GM12878 (cell line): ENCODE measurements around the gene ARHGAP6. TPM values are rescaled to one million over a fixed set of nuclear protein-coding genes. Genes with fewer than 3 reads are reported as not detected.

Experiments used
- ATAC-seq: fragments of 200-7000 bp; cut with Tn5 transposase; 3 replicates; pipeline ENCODE4 v1.9.1; 2020; ENCODE audit warnings: mild to moderate bottlenecking, moderate library complexity
- BruUV-seq: library from RNA; stranded (reverse); fragments of 400-500 nt; replicated peaks from 2 replicates; lab custom pipeline; 2021; lab: Mats Ljungman, UMichigan
- CTCF ChIA-PET: fragments of 300-600 bp; sonication (Branson Sonifier 250); formaldehyde crosslinking; extraction: SDS; loops from one replicate; lab custom pipeline; 2021; ENCODE audit warnings: inconsistent platforms; lab: Yijun Ruan, JAX
- POLR2A ChIA-PET: fragments of 350-600 bp; formaldehyde crosslinking; extraction: SDS; loops from one replicate; lab custom pipeline; 2021; ENCODE audit warnings: inconsistent platforms; lab: Charles Lee
- RAD21 ChIA-PET: fragments of 300-600 bp; sonication (Branson Sonifier 250); formaldehyde crosslinking; loops from one replicate; lab custom pipeline; 2023; ENCODE audit warnings: antibody characterized with exemption; ENCODE audit not compliant: unreplicated experiment; lab: Charles Lee
- SMC1A ChIA-PET: fragments of 300-600 bp; sonication (Branson Sonifier 250); formaldehyde crosslinking; loops from one replicate; lab custom pipeline; 2023; ENCODE audit not compliant: unreplicated experiment, uncharacterized antibody; lab: Charles Lee
- DNase-seq: peaks from one replicate; pipeline ENCODE4 v3.0.0-alpha.2; 2011; ENCODE audit warnings: low read depth, low spot score
- FAIRE-seq: peaks from 3 replicates; lab custom pipeline; 2011; peaks lifted over from hg19 to GRCh38; lab: Jason Lieb, UNC
- H2AFZ ChIP-seq: 2 replicates; pipeline ENCODE4 v1.6.0; 2011; ENCODE audit warnings: low read depth, low read length, control low read depth; ENCODE audit not compliant: control insufficient read depth
- H3K27ac ChIP-seq: 2 replicates; pipeline ENCODE4 v1.5.1; 2011; ENCODE audit warnings: control low read depth; ENCODE audit not compliant: control insufficient read depth, insufficient read depth
- H3K27me3 ChIP-seq, 2 experiments: replicated peaks in 1 of 2; 2 replicates each; pipeline versions ENCODE4 v1.6.0 to v1.6.1; 2011; ENCODE audit warnings: low read length in 1 of 2; ENCODE audit not compliant: control insufficient read depth in 2 of 2, insufficient read depth in 2 of 2
- H3K36me3 ChIP-seq, 2 experiments: 2 replicates each; pipeline ENCODE4 v1.5.1; 2011; ENCODE audit warnings: low read length in 1 of 2; ENCODE audit not compliant: control insufficient read depth in 2 of 2, insufficient read depth in 2 of 2
- H3K4me1 ChIP-seq: 2 replicates; pipeline ENCODE4 v1.6.1; 2011; ENCODE audit warnings: mild to moderate bottlenecking, low read length, moderate library complexity, mixed read lengths; ENCODE audit not compliant: control insufficient read depth, insufficient read depth
- H3K4me2 ChIP-seq: 2 replicates; pipeline ENCODE4 v1.6.0; 2011; ENCODE audit warnings: control low read depth; ENCODE audit not compliant: control insufficient read depth, insufficient read depth
- H3K4me3 ChIP-seq: fragments of 200-600 bp; sonication (generic); 2 replicates; pipeline ENCODE4 v1.5.1; 2016
- H3K79me2 ChIP-seq: 2 replicates; pipeline ENCODE4 v1.6.0; 2011; ENCODE audit warnings: low read length; ENCODE audit not compliant: control insufficient read depth, insufficient read depth
- H3K9ac ChIP-seq: 2 replicates; pipeline ENCODE4 v1.8.0; 2011; ENCODE audit warnings: low read length, control low read depth, mixed read lengths; ENCODE audit not compliant: control insufficient read depth, insufficient read depth
- H3K9me3 ChIP-seq: replicated peaks from 3 replicates; pipeline ENCODE4 v1.5.1; 2011; ENCODE audit warnings: mild to moderate bottlenecking, low read length; ENCODE audit not compliant: control insufficient read depth, insufficient read depth
- H4K20me1 ChIP-seq: 2 replicates; pipeline ENCODE4 v1.6.0; 2011; ENCODE audit not compliant: control insufficient read depth, insufficient read depth
- ATF3 ChIP-seq: IDR thresholded peaks from 2 replicates; pipeline ENCODE4 v1.6.1; 2011; ENCODE audit warnings: low read depth, mild to moderate bottlenecking, low read length, moderate library complexity, borderline replicate concordance; ENCODE audit errors: extremely low read depth
- CHD1 ChIP-seq: IDR thresholded peaks from 2 replicates; pipeline ENCODE4 v1.6.1; 2012; ENCODE audit warnings: low read depth, low read length, improper control_type of control experiment
- CREM ChIP-seq: IDR thresholded peaks from 2 replicates; pipeline ENCODE4 v1.6.1; 2014; ENCODE audit warnings: antibody characterized with exemption, low read depth
- GABPA ChIP-seq: IDR thresholded peaks from 2 replicates; pipeline ENCODE4 v1.6.1; 2014; ENCODE audit warnings: antibody characterized with exemption, low read depth, mild to moderate bottlenecking, inconsistent platforms
- KDM1A ChIP-seq: fragments of 200-600 bp; sonication (generic); IDR thresholded peaks from 2 replicates; pipeline ENCODE4 v1.6.1; 2016; ENCODE audit warnings: borderline replicate concordance
- RELB ChIP-seq: fragments of 450-650 bp; IDR thresholded peaks from 2 replicates; pipeline ENCODE4 v1.6.1; 2017; ENCODE audit warnings: low read depth, mild to moderate bottlenecking, moderate library complexity
- SUZ12 ChIP-seq: fragments of 200-600 bp; sonication (generic); IDR thresholded peaks from one replicate; pipeline ENCODE4 v1.6.1; 2018; ENCODE audit warnings: antibody characterized with exemption, mild to moderate bottlenecking; ENCODE audit not compliant: unreplicated experiment
- TCF7 ChIP-seq: IDR thresholded peaks from 2 replicates; pipeline ENCODE4 v1.6.1; 2014; ENCODE audit warnings: antibody characterized with exemption, borderline replicate concordance
- ZNF274 ChIP-seq: IDR thresholded peaks from one replicate; pipeline ENCODE4 v1.8.0; 2011; ENCODE audit not compliant: insufficient read length, insufficient read depth
- WGBS: methylation state at CpG from one replicate; pipeline ENCODE4 v1.1.6; 2016; ENCODE audit warnings: low lambda C conversion rate; ENCODE audit not compliant: insufficient replicate concordance, insufficient coverage; ENCODE audit errors: missing lambda C conversion rate; 5-methylcytosine and 5-hydroxymethylcytosine counted together
- in situ Hi-C: fragments of 300-500 bp; cut with MboI; formaldehyde crosslinking; loops from 9 replicates; pipeline ENCODE4 v1.14.3; 2018; ENCODE audit warnings: mixed read lengths
- intact Hi-C: fragments of 100-400 bp; cut with micrococcal nuclease; formaldehyde crosslinking; loops from one replicate; pipeline ENCODE4 v1.14.2; 2022; ENCODE audit not compliant: unreplicated experiment
- polyA plus RNA-seq, 11 experiments: library from polyadenylated mRNA; depleted of rRNA in 4 of 11; unstranded in 6 of 11; stranded (reverse) in 5 of 11; fragments of >200 nt; fragmentation: Nextera tagmentation in 4 of 11; fragmentation: Illumina TruSeq in 1 of 11; extraction: Ambion mirVana in 4 of 11; extraction: Trizol in 1 of 11; gene quantifications; 1 replicate in 1 of 11; 2 replicates in 10 of 11; pipeline versions ENCODE4 v1.2.1 to v1.2.3, GENCODE V29; 2011 to 2016; ENCODE audit warnings: inconsistent platforms in 2 of 11, missing spikeins in 2 of 11, low read depth in 1 of 11
- total RNA-seq, 4 experiments: library from RNA; depleted of rRNA in 3 of 4; stranded (reverse); fragments of >200 nt in 3 of 4; fragmentation: Illumina TruSeq in 1 of 4; extraction: Trizol in 1 of 4; gene quantifications; 2 replicates each; pipeline versions ENCODE4 v1.2.1 to v1.2.3, GENCODE V29; 2013 to 2021
- TF ChIP-seq, protein P1 (sequence below), 3 experiments: IDR thresholded peaks in 2 of 3; conservative IDR thresholded peaks in 1 of 3; 2 replicates each; pipeline ENCODE4 v1.5.1; 2011; ENCODE audit warnings: low read depth in 3 of 3, low read length in 3 of 3, mild to moderate bottlenecking in 3 of 3, control low read depth in 2 of 3, moderate library complexity in 2 of 3, inconsistent platforms in 1 of 3, mixed read lengths in 1 of 3; ENCODE audit not compliant: control insufficient read depth in 2 of 3, insufficient read depth in 1 of 3; ENCODE audit errors: extremely low read depth in 1 of 3

The ARHGAP6 gene
- total and polyA plus RNA-seq, 10 of the 15 experiments (the other 5 are each of a cell fraction or from before 2014, with no cell fraction given) = 0.20 to 1.8 (median 0.76) TPM

DNA sequence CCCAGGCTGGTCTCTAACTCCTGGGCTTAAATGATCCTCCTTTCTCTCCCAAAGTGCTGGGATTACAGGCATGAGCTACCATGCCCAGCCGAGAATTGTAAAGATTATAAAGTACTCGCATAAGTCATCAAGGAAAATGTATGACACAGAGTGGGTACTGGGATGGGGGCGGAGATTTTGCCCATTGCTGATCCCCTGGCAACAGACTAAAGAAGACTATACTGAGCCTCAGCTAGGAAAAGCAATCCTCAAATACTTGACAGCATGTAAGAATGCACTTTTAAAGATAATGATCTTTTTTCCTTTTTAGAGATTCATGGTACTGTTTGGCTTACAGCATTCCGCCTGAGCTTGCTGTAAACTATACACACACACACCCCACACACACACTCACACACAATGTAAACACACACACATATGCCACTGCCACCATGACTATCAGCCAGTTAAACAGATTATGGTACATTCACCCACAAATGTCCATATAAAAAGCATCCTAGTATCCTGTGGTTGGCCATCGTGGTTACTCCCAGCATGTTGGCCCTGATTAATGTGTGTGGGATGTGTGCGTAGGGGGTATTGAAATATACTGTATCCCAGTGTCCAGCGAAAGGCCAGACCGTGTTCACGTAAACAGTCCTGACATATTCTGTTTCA lies 259.5 kb downstream of the ARHGAP6 start (continued):
- TF ChIP-seq RELB (no peak), CHD1 (no peak), ZNF274 (no peak), GABPA (no peak), KDM1A (no peak), CREM (no peak)

DNA sequence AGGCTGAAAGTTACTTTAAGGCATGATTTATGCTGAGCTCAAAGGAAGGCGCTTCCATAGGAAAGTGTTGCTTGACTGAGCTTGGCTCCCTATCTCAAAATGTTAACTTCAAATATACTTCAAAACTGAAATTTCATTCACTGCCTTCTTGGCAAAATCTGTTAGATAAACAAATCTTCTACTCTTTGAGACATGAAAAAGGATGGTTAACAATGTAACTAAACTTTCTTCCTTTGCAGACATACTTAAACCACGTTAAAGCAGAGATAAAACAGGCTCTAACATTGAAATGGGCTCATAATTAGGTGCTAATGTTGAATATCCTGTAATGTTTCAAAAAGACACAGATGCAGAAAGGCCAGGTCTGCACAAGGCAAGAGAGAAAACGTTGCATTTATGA lies 262.1 kb downstream of the ARHGAP6 start:
- ATAC-seq = no peak
- TF ChIP-seq SUZ12 (no peak), TCF7 (no peak), ATF3 (no peak)
- TF ChIP-seq, protein P1, sequence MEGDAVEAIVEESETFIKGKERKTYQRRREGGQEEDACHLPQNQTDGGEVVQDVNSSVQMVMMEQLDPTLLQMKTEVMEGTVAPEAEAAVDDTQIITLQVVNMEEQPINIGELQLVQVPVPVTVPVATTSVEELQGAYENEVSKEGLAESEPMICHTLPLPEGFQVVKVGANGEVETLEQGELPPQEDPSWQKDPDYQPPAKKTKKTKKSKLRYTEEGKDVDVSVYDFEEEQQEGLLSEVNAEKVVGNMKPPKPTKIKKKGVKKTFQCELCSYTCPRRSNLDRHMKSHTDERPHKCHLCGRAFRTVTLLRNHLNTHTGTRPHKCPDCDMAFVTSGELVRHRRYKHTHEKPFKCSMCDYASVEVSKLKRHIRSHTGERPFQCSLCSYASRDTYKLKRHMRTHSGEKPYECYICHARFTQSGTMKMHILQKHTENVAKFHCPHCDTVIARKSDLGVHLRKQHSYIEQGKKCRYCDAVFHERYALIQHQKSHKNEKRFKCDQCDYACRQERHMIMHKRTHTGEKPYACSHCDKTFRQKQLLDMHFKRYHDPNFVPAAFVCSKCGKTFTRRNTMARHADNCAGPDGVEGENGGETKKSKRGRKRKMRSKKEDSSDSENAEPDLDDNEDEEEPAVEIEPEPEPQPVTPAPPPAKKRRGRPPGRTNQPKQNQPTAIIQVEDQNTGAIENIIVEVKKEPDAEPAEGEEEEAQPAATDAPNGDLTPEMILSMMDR (IDR thresholded peaks at IDR 0.05 in 2 of 3, conservative IDR thresholded peaks at IDR 0.05 in 1 of 3; ENCODE audit: control insufficient read depth in 2 of 3, extremely low read depth in 1 of 3, insufficient read depth in 1 of 3, low read depth in 3 of 3, low read length in 3 of 3) = no peak
- intact Hi-C loops = no loop called here
- ChIA-PET RAD21 (no interaction called here), SMC1A (interaction anchor here (0.8 kb wide), 1 partner anchor 10 kb away, joined by 3 read pairs; no protein-coding TSS in a partner anchor), POLR2A (no interaction called here), CTCF (interaction anchor here (1.0 kb wide), 1 partner anchor 22 kb away, joined by 7 read pairs; no protein-coding TSS in a partner anchor)
- 14% methylated on average over 3 of the region's 3 CpGs for WGBS
- Histone ChIP-seq H2AFZ (no peak overlapping the region), H3K27ac (no peak overlapping the region), H3K4me1 (no peaks in the 10 kb centered on the region), H3K79me2 (no peaks in the 10 kb centered on the region), H4K20me1 (no peaks in the 10 kb centered on the region), H3K4me3 (no peak overlapping the region), H3K9ac (no peak overlapping the region), H3K4me2 (no peak overlapping the region), H3K9me3 (no peaks in the 10 kb centered on the region), H3K27me3 (no peaks in the 10 kb centered on the region), H3K36me3 (no peaks in the 10 kb centered on the region)
- BruUV-seq = no TSS peak
- no peak for DNase-seq
- in situ Hi-C loops = no loop called here
- no peak for FAIRE-seq
